DMS153 treated with DMSO at 0.1 percent for 48 hours (cell line): Measurements from ENCODE around the gene PTPN20.
"Not testable (repeated sequence)": the region's sequence is repeated elsewhere in the genome, so short reads cannot be mapped to it uniquely, and the experiment has no call there.

Experiments used
- DNase-seq: peaks from one replicate; lab custom pipeline; 2025; ENCODE audit not compliant: unreplicated experiment; lab: John Stamatoyannopoulos, UW

PTPN20 gene, protein sequence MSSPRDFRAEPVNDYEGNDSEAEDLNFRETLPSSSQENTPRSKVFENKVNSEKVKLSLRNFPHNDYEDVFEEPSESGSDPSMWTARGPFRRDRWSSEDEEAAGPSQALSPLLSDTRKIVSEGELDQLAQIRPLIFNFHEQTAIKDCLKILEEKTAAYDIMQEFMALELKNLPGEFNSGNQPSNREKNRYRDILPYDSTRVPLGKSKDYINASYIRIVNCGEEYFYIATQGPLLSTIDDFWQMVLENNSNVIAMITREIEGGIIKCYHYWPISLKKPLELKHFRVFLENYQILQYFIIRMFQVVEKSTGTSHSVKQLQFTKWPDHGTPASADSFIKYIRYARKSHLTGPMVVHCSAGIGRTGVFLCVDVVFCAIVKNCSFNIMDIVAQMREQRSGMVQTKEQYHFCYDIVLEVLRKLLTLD

GRCh38 chr10:46911144-46911876 lies at the start of gene PTPN20:
PTPN20 (plus strand) TSS chr10:46911428; CDS start chr10:46932500, 21,072 bp downstream.
- DNase-seq, result not testable (repeated sequence)

- DNase-seq, result not testable (repeated sequence)
Observed at GRCh38 chr10:46869716-46870115, 41.5 kb upstream of the PTPN20 start.

GRCh38 chr10:46871583-46871982 lies 39.6 kb upstream of the PTPN20 start:
- not testable (repeated sequence) for DNase-seq

- not testable (repeated sequence) for DNase-seq
Observed at GRCh38 chr10:46875304-46875703, 35.9 kb upstream of the PTPN20 start.

DNA sequence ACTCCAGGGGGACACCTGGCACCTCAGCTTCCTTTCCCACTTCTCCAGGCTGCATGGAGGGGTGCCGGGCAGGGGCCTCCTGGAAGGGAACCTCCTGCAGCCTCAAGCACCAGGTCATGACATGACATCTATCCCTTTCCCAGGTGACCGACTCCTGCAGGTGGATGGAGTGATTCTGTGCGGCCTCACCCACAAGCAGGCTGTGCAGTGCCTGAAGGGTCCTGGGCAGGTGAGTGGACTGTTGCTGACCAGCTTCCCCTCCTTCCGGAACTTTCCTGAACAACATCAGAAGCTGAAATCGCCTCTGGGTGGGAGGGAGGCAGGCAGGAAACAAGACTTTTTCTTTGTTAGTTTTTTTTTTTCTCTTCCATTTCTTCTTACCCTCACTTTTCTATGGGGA lies 34.5 kb upstream of the PTPN20 start:
- not testable (repeated sequence) for DNase-seq

- DNase-seq, result not testable (repeated sequence)
Observed at GRCh38 chr10:46878761-46879160, 32.5 kb upstream of the PTPN20 start.

GRCh38 chr10:46890813-46891611 lies 20.2 kb upstream of the PTPN20 start:
- not testable (repeated sequence) for DNase-seq

DNA sequence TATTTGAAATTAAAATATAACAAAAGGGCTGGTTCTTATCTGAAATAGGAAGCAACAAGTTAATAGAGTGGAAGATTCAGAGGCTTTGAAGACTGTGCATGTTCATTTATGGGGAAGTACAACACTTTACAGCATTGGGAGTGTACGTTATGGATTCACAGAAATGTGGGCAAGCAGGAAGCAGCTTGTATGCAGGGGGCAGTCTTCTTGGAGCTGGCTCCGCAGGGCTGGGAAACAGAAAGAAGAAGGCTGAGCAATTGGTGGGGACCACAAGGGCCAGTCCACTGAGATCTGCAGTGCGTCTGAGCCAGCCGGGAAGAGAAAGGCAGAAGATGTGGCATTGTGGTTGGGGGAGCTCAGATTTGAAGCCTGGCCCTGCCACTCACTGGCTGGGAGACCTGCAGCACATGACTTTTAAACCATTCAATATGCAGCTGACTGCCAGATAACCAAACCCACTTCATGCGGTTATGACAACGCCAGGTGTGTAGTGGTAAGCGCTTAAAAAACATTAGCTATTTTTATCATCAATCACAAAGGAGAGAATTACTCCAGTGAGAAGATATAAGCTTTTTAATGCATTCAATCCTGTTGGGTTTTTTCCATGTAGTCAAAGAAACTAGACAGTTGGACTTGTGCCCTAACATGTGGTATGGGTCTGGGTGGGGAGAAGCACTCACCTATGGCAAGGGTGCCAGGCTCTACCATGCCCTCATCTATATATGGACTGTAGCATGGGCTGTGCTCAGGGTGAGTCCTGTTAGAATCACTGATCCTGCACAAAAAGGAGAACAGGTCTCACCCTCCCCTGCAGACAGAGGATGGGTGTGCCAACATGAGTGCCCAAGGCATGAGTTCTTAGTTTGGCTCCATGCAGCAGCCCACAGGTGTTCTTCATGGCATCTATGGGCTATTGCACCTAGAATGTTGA lies 14.2 kb upstream of the PTPN20 start:
- not testable (repeated sequence) for DNase-seq

- not testable (repeated sequence) for DNase-seq
Observed at GRCh38 chr10:46901247-46901646, 10.0 kb upstream of the PTPN20 start.

- not testable (repeated sequence) for DNase-seq
Observed at GRCh38 chr10:46903874-46904273, 7.4 kb upstream of the PTPN20 start.

- DNase-seq, result not testable (repeated sequence)
Observed at GRCh38 chr10:46906359-46906758, 4.9 kb upstream of the PTPN20 start.

DNA sequence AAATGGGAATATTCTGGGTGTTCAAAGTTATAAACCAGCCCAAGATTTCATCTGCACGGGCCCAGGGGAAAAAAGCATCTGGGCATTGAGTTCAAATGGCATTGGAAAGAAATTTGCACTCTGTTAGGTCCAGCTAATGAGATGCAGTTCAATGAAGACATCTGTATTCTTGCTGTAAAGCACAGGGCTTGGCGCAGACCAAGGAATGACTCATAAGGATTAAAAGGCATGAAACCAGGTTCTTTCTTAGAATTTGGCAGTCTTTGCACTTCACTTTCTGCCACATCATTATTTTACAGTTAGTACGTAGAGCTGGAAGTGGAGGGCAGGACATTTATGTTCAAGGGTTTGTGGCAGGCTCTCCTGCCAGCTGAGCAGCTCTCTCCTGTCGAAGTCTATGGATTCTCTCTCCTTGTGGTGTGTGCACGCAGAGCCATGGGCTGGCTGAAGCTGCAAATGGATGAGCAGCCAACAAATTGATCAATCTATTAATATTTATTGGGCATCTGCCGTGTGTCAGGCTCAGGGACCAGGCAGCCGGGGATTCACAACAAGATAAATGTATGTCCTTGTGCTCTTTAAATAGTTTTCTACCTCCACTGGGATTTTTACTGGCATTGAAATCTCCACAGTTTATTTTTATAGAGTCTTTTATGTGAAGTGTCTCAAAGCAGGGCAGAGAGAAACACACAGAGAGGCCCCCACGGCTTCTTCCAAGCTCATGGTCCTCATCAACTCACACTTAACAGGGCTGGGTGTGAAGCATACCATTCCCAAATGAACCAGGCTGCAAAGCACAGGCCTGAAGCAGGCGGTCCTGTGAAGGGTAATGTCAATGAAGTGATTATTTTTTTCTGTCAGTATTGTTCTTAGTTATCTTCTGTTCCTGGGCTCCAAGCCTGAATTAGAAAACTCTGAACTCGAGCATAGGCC lies 3.8 kb upstream of the PTPN20 start:
- DNase-seq, result not testable (repeated sequence)

GRCh38 chr10:46922498-46922897 lies 11.3 kb downstream of the PTPN20 start:
- DNase-seq, result not testable (repeated sequence)

- DNase-seq, result not testable (repeated sequence)
Observed at GRCh38 chr10:46925156-46925555, 13.9 kb downstream of the PTPN20 start.

GRCh38 chr10:46925853-46926252 lies 14.6 kb downstream of the PTPN20 start:
- DNase-seq, result not testable (repeated sequence)

GRCh38 chr10:46928810-46929209 lies 17.6 kb downstream of the PTPN20 start:
- DNase-seq, result not testable (repeated sequence)

GRCh38 chr10:46932383-46932782 lies 21.2 kb downstream of the PTPN20 start:
- not testable (repeated sequence) for DNase-seq

DNA sequence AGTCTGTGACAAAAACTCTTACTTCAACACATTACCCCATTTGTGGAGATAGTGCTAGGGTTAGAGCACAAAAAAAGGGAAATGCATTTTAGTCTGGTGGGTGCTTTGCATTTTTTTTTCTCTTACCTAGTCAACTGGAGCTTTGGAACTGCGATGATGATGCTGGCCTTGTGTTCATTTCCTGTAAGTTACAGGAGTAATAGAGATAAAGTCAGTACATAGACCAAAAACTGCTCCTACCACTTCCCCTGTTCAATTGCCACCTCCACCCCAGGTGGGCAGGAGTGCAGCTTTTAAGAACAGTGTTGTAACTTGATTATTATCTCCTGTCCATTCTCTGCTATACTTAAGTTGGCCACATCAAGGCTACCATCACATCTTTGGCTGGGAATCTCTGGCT lies 29.9 kb downstream of the PTPN20 start:
- DNase-seq, result not testable (repeated sequence)
